ENCODE data around the gene YWHAQ. TPM values are rescaled to one million over a fixed set of nuclear protein-coding genes. Genes with fewer than 3 reads are reported as not detected.

Gene YWHAQ
- total and polyA plus RNA-seq, 4 donors = 68.8 to 145 (median 88.0) TPM

DNA sequence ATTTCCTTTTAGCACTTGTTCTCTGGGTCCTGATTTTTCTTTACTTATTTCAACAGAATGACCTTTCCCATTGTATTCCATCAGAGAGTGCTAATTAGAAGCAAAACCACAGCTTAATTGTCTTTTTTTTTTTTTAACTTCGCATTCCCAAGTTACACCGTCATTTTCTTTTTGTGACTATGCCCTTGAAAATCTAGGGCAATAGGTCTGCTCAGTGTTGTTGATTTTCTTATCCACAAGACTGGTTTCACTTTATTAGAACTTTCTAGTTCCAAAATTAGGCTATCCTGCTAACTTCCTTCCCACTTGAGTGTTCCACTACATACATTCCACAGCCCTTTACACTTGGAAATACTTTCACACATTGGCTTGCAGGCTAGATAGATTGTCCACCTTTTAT lies 56.5 kb downstream of the YWHAQ start (continued):
- TF ChIP-seq, protein P1, sequence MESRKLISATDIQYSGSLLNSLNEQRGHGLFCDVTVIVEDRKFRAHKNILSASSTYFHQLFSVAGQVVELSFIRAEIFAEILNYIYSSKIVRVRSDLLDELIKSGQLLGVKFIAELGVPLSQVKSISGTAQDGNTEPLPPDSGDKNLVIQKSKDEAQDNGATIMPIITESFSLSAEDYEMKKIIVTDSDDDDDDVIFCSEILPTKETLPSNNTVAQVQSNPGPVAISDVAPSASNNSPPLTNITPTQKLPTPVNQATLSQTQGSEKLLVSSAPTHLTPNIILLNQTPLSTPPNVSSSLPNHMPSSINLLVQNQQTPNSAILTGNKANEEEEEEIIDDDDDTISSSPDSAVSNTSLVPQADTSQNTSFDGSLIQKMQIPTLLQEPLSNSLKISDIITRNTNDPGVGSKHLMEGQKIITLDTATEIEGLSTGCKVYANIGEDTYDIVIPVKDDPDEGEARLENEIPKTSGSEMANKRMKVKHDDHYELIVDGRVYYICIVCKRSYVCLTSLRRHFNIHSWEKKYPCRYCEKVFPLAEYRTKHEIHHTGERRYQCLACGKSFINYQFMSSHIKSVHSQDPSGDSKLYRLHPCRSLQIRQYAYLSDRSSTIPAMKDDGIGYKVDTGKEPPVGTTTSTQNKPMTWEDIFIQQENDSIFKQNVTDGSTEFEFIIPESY (IDR thresholded peaks at IDR 0.05) = no peak
- no peak for TF ChIP-seq FOXA1 (IDR thresholded peaks at IDR 0.05)
- no peak for TF ChIP-seq HNF4G (IDR thresholded peaks at IDR 0.05)
- no peak for TF ChIP-seq EGR1 (IDR thresholded peaks at IDR 0.05; ENCODE audit: low read depth in 2 of 2)
- no peak for TF ChIP-seq FOXA2 (IDR thresholded peaks at IDR 0.05)
- no peak for TF ChIP-seq GABPA (IDR thresholded peaks at IDR 0.05 in 1 of 2, conservative IDR thresholded peaks at IDR 0.05 in 1 of 2)
- TF ChIP-seq TAF1 (conservative IDR thresholded peaks at IDR 0.05) = no peak
- TF ChIP-seq SP1 (IDR thresholded peaks at IDR 0.05) = no peak
- TF ChIP-seq, protein P2, sequence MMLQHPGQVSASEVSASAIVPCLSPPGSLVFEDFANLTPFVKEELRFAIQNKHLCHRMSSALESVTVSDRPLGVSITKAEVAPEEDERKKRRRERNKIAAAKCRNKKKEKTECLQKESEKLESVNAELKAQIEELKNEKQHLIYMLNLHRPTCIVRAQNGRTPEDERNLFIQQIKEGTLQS (IDR thresholded peaks at IDR 0.05) = no peak

DNA sequence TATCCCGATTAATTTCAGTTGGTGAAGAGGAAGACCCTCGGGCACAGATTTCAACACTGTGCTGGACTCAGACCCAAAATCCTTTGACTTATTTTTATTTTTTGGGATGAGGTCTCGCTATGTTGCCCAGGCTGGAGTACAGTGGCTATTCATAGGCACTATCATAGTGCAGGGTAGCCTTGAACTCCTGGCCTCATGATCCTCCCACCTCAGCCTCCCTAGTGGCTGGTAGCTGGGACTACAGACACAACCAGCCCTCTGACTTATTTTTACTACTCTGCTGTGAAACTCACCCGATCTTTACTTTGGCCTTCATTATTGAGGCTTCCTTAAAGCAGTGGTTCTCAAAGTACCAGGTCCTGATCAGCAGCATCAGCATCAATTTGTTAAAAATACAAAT lies 57.0 kb downstream of the YWHAQ start:
- H3K9me3 ChIP-seq (ENCODE audit: control insufficient read depth in 4 of 4, low read length in 3 of 4) = no peaks in the 10 kb centered on the region
- H3K27ac ChIP-seq (ENCODE audit: low read depth in 1 of 2, low read length in 2 of 2) = no peak overlapping the region
- H3K4me1 ChIP-seq (ENCODE audit: control insufficient read depth in 4 of 4, insufficient read depth in 4 of 4, low read length in 3 of 4) = peaks cover 0 to 4% (median 0%) of the 10 kb centered on the region in 4 donors
- H3K4me3 ChIP-seq (ENCODE audit: low read depth in 1 of 3, low read length in 3 of 3) = no peak overlapping the region
- WGBS = 95% methylated on average over 4 of the region's 4 CpGs
- DNase-seq (ENCODE audit: low spot score) = no peak
- H3K9ac ChIP-seq (ENCODE audit: low read depth in 1 of 2, low read length in 2 of 2) = no peak overlapping the region
- H3K27me3 ChIP-seq (ENCODE audit: control insufficient read depth in 4 of 4, insufficient read depth in 4 of 4, low read length in 3 of 4) = no peaks in the 10 kb centered on the region
- H3K36me3 ChIP-seq (ENCODE audit: control insufficient read depth in 4 of 4, insufficient read depth in 3 of 4, low read depth in 1 of 4, low read length in 3 of 4) = no peaks in the 10 kb centered on the region
- no peak for TF ChIP-seq GABPA (IDR thresholded peaks at IDR 0.05 in 1 of 2, conservative IDR thresholded peaks at IDR 0.05 in 1 of 2)

DNA sequence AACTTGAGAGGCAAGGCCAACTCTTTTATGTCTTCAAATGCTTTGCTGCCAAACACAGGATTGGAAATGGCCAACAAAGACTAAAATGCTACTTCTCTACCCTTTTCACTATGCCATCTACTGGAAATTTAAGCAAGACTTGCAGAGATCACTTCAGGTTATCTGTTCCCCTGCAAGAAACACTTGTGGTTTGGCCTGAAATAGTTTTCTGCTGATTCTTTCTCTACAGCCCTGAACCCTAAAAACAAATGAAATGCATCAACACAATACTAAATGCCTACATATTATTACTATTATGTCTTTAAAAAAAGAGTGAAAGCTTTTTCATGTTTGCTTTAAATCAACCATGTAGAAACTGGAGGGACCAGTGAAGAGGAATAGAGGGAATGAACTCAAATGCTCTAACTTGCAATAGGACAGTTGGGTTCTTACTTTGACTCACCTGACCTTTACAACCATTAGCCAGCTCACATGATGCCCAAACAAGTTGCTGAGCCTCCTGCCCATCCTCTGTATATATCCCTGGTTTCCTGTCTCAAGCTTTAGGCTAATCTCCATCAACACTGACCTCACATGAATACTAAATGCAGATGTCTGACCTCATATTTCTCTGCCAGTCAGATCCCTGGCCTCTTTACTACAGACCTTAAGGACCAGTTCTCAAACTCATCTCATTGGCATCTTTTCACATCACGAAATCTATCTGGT lies 57.6 kb downstream of the YWHAQ start:
- TF ChIP-seq, protein P3, sequence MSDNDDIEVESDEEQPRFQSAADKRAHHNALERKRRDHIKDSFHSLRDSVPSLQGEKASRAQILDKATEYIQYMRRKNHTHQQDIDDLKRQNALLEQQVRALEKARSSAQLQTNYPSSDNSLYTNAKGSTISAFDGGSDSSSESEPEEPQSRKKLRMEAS (IDR thresholded peaks at IDR 0.05) = no peak
- TF ChIP-seq JUND (IDR thresholded peaks at IDR 0.05) (no peak), TAF1 (conservative IDR thresholded peaks at IDR 0.05) (no peak), RAD21 (IDR thresholded peaks at IDR 0.05) (no peak), YY1 (IDR thresholded peaks at IDR 0.05) (no peak)
- TF ChIP-seq, protein P4, sequence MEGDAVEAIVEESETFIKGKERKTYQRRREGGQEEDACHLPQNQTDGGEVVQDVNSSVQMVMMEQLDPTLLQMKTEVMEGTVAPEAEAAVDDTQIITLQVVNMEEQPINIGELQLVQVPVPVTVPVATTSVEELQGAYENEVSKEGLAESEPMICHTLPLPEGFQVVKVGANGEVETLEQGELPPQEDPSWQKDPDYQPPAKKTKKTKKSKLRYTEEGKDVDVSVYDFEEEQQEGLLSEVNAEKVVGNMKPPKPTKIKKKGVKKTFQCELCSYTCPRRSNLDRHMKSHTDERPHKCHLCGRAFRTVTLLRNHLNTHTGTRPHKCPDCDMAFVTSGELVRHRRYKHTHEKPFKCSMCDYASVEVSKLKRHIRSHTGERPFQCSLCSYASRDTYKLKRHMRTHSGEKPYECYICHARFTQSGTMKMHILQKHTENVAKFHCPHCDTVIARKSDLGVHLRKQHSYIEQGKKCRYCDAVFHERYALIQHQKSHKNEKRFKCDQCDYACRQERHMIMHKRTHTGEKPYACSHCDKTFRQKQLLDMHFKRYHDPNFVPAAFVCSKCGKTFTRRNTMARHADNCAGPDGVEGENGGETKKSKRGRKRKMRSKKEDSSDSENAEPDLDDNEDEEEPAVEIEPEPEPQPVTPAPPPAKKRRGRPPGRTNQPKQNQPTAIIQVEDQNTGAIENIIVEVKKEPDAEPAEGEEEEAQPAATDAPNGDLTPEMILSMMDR (IDR thresholded peaks at IDR 0.05; ENCODE audit: low read depth, low read length, missing input control) = no peak
- Histone ChIP-seq H3K9me3 (ENCODE audit: control insufficient read depth in 4 of 4, low read length in 3 of 4) (no peaks in the 10 kb centered on the region), H3K4me3 (ENCODE audit: low read depth in 1 of 3, low read length in 3 of 3) (no peak overlapping the region), H3K4me1 (ENCODE audit: control insufficient read depth in 4 of 4, insufficient read depth in 4 of 4, low read length in 3 of 4) (no peaks in the 10 kb centered on the region), H3K36me3 (ENCODE audit: control insufficient read depth in 4 of 4, insufficient read depth in 3 of 4, low read depth in 1 of 4, low read length in 3 of 4) (no peaks in the 10 kb centered on the region), H3K9ac (ENCODE audit: low read depth in 1 of 2, low read length in 2 of 2) (no peak overlapping the region), H3K27me3 (ENCODE audit: control insufficient read depth in 4 of 4, insufficient read depth in 4 of 4, low read length in 3 of 4) (no peaks in the 10 kb centered on the region), H3K27ac (ENCODE audit: low read depth in 1 of 2, low read length in 2 of 2) (no peak overlapping the region)
- 96% methylated on average over 1 of the region's 1 CpG for WGBS
- DNase-seq (ENCODE audit: low spot score) = no peak

Data from liver (tissue), 9 donors.